Measurements from ENCODE around the gene TFAP2E.

The TFAP2E gene

GRCh38 chr1:35557118-35557610, 15.9 kb upstream of the TFAP2E start, which contains the start of gene KIAA0319L:
KIAA0319L (minus strand) TSS chr1:35557403; CDS start chr1:35554491, 2,912 bp downstream.
- TF ChIP-seq CTCF (conservative IDR thresholded peaks at IDR 0.05; ENCODE audit: low read length): no peak
- peak within 1 kb of the TSS; percentile 97 for H3K4me3 ChIP-seq (ENCODE audit: low read length)
- DNase-seq (ENCODE audit: low read depth): peak; percentile 35

- peak; percentile 97 for DNase-seq (ENCODE audit: low read depth)
- TF ChIP-seq CTCF (conservative IDR thresholded peaks at IDR 0.05; ENCODE audit: low read length): no peak
- peak within 1 kb of the TSS; percentile 97 for H3K4me3 ChIP-seq (ENCODE audit: low read length)
Measured at GRCh38 chr1:35557611-35558373, 15.3 kb upstream of the TFAP2E start, which contains the start of gene NCDN. NCDN (plus strand) TSS chr1:35557799; CDS start chr1:35558191, 392 bp downstream.

- DNase-seq (ENCODE audit: low read depth): no peak
- H3K4me3 ChIP-seq (ENCODE audit: low read length): peak overlapping the region; percentile 97
- TF ChIP-seq CTCF (conservative IDR thresholded peaks at IDR 0.05; ENCODE audit: low read length): no peak; the same call in 1 of the 2 replicates
Measured at GRCh38 chr1:35558374-35559316, 14.5 kb upstream of the TFAP2E start.

- no peak for DNase-seq (ENCODE audit: low read depth)
- no peak for TF ChIP-seq CTCF (conservative IDR thresholded peaks at IDR 0.05; ENCODE audit: low read length)
- H3K4me3 ChIP-seq (ENCODE audit: low read length): peak overlapping the region; percentile 97
Measured at GRCh38 chr1:35559317-35559944, 13.7 kb upstream of the TFAP2E start.

GRCh38 chr1:35560256-35561225, 12.6 kb upstream of the TFAP2E start:
- DNase-seq (ENCODE audit: low read depth): peak; percentile 43
- no peak for TF ChIP-seq CTCF (conservative IDR thresholded peaks at IDR 0.05; ENCODE audit: low read length)
- H3K4me3 ChIP-seq (ENCODE audit: low read length): peak overlapping the region; percentile 27; the same call in 1 of the 2 replicates

Measured in AG10803 (cell line).